Fibroblast of mammary gland (primary cell): ENCODE results near the gene NKIRAS2.

Source experiments
- DNase-seq: peaks from one replicate; pipeline ENCODE4 v3.0.0-alpha.2; 2010; ENCODE audit warnings: low read depth
- H3K4me3 ChIP-seq: 2 replicates; pipeline ENCODE4 v1.5.1; 2011; ENCODE audit warnings: low read depth, mild to moderate bottlenecking, low read length, moderate library complexity; ENCODE audit not compliant: control insufficient read depth
- CTCF ChIP-seq: conservative IDR thresholded peaks from 2 replicates; pipeline ENCODE4 v1.5.1; 2011; ENCODE audit warnings: low read depth, low read length, inconsistent platforms; ENCODE audit not compliant: control insufficient read depth, insufficient read depth

Gene NKIRAS2

GRCh38 chr17:41985919-41986318 lies 34.0 kb upstream of the NKIRAS2 start:
- no peak overlapping the region for H3K4me3 ChIP-seq
- TF ChIP-seq CTCF = no peak
- DNase-seq = no peak

GRCh38 chr17:41986634-41987033 lies 33.3 kb upstream of the NKIRAS2 start:
- no peak for DNase-seq
- no peak overlapping the region for H3K4me3 ChIP-seq
- TF ChIP-seq CTCF = no peak

- no peak for TF ChIP-seq CTCF
- no peak for DNase-seq
- H3K4me3 ChIP-seq = no peak overlapping the region
These were observed 32.2 kb upstream of the NKIRAS2 start for GRCh38 chr17:41987642-41988041.

- DNase-seq = no peak
- TF ChIP-seq CTCF = no peak
- H3K4me3 ChIP-seq = no peak overlapping the region
These were observed 31.5 kb upstream of the NKIRAS2 start for GRCh38 chr17:41988418-41988817.

- H3K4me3 ChIP-seq = no peak overlapping the region
- TF ChIP-seq CTCF = no peak
- DNase-seq = no peak
These were observed 30.0 kb upstream of the NKIRAS2 start for GRCh38 chr17:41989702-41990419.

- DNase-seq = no peak
- no peak overlapping the region for H3K4me3 ChIP-seq
- TF ChIP-seq CTCF = no peak
These were observed 27.3 kb upstream of the NKIRAS2 start for GRCh38 chr17:41992576-41992975.

GRCh38 chr17:41996855-41997164 lies 23.1 kb upstream of the NKIRAS2 start:
- no peak for DNase-seq
- H3K4me3 ChIP-seq = no peak overlapping the region
- TF ChIP-seq CTCF = no peak
